Activated T-helper 1 cell treated with anti-CD3 and anti-CD28 coated beads, Interleukin-12 subunit alpha, Interleukin-12 subunit beta, Interleukin-2, Interleukin-4 antibody, amounts not matched to agents 30 ng/mL and 10 ng/mL and 1 ng/mL, durations not matched to agents 14 hours and 24 hours and 36 hours (primary cell): Measurements from ENCODE around the gene RNASEH2B. TPM values are rescaled to one million over a fixed set of nuclear protein-coding genes. Genes with fewer than 3 reads are reported as not detected.

ENCODE experiments used
- DNase-seq: peaks from one replicate; pipeline ENCODE4 v3.0.0; 2021; ENCODE audit warnings: low spot score
- H3K27ac Mint-ChIP-seq: one replicate; pipeline ENCODE4 v1.8.0; 2021; ENCODE audit warnings: mild to moderate bottlenecking, mixed read lengths
- H3K27me3 Mint-ChIP-seq: one replicate; pipeline ENCODE4 v1.8.0; 2022; ENCODE audit warnings: mild to moderate bottlenecking, moderate library complexity, mixed read lengths; ENCODE audit not compliant: insufficient read depth
- H3K36me3 Mint-ChIP-seq: one replicate; pipeline ENCODE4 v1.8.0; 2021; ENCODE audit warnings: low read depth, mixed read lengths
- H3K4me1 Mint-ChIP-seq: one replicate; pipeline ENCODE4 v1.8.0; 2021; ENCODE audit warnings: low read depth, mixed read lengths
- H3K4me3 Mint-ChIP-seq: one replicate; pipeline ENCODE4 v1.8.0; 2021; ENCODE audit warnings: mild to moderate bottlenecking, moderate library complexity, mixed read lengths
- H3K9me3 Mint-ChIP-seq: one replicate; pipeline ENCODE4 v1.8.0; 2021; ENCODE audit warnings: mixed read lengths
- intact Hi-C: fragments of 100-400 bp; cut with micrococcal nuclease; formaldehyde crosslinking; loops from one replicate; pipeline ENCODE4 v1.15.1; 2024
- total RNA-seq: library from RNA; stranded (reverse); gene quantifications from 2 replicates; pipeline ENCODE4 v1.2.3, GENCODE V29; 2022

The RNASEH2B gene
- total RNA-seq, 1 donor from 2014 or later = 57.0 TPM

DNA sequence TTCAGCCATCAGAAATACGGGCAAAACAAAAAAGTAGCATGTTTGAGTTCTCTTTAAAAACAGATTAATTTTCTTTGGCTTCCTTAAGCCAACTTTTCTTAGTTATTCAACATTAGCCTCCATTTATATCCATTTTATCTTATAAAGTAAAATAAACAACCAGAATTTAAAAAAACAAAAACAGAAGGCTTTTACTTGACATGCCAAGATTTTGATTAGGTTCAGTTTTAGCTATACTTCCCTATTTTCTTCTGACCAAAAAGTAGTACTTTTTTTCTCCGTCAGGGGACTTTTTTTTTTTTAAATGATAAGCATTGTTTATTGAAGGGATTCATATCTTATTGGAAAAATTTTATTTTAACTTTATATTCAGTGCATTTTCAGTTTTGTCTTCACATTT is 18.1 kb downstream of the RNASEH2B start:
- peaks cover 58% of the 10 kb centered on the region for H3K36me3 Mint-ChIP-seq
- no peaks in the 10 kb centered on the region for H3K27me3 Mint-ChIP-seq
- H3K9me3 Mint-ChIP-seq = peaks cover 30% of the 10 kb centered on the region
- no peak for DNase-seq
- H3K27ac Mint-ChIP-seq = no peak overlapping the region
- intact Hi-C loops = no loop called here
- H3K4me3 Mint-ChIP-seq = no peak overlapping the region
- peaks cover 5% of the 10 kb centered on the region for H3K4me1 Mint-ChIP-seq

DNA sequence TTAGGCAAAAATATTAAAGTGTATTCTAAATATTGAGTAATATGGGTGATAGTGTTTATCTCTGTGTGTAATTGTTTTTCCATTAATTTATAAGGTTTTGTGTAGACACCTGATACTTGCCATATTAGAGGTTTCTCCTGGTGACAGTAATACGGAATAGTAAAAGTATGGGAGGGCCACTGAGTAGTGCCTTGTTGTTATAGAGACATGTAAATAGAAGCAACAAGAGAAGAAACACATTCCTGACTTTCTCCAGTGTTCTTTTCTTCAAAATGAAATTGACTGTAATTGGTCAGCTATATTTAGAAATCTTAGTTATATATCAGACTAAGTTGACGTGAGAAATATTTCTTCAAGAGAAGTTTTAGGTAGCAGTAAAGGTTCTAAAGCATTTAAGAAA is 18.5 kb downstream of the RNASEH2B start:
- intact Hi-C loops = no loop called here
- H3K9me3 Mint-ChIP-seq = peaks cover 26% of the 10 kb centered on the region
- no peaks in the 10 kb centered on the region for H3K27me3 Mint-ChIP-seq
- H3K36me3 Mint-ChIP-seq = peaks cover 57% of the 10 kb centered on the region
- no peak for DNase-seq
- no peak overlapping the region for H3K27ac Mint-ChIP-seq
- no peak overlapping the region for H3K4me3 Mint-ChIP-seq
- peaks cover 5% of the 10 kb centered on the region for H3K4me1 Mint-ChIP-seq

DNA sequence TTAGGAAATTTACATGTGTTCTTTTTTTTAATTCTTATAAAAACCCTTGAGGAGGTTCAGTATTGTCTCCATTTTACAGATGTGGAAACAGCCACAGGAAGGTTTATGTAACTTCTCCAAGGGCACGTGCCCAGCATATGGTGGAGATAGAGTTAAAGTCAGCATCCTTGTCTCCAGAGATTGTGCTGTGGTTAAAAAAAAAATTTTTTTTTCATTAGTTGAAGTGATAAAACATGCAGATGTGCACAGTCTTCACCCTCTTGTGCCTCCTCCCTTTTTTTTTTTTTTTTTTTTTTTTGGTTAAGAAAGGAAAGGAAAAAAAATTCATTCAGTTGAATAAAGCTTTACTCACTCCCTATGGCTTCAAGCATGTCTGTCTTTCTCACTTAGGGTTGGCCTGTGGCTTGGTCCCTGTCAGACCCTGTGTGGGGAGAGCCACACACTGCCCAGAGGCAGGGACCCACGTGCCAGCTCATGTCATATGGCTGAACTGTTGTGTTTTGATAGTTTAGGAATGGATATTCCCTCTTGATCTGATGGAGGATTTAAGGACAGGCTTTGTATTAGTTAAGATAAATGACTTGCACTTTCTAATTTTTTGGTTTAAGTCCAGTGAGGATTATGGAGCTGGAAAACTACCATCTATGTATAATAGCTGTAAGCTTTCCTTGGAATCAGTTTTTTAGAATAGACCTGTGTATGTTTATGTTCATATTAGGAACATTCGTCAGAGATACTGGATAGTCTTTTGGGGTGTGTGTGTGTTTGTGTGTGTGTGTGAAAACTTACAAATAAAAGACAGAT is 19.3 kb downstream of the RNASEH2B start:
- no peak for DNase-seq
- H3K27ac Mint-ChIP-seq = no peak overlapping the region
- no peak overlapping the region for H3K4me3 Mint-ChIP-seq
- no peaks in the 10 kb centered on the region for H3K27me3 Mint-ChIP-seq
- intact Hi-C loops = no loop called here
- peaks cover 18% of the 10 kb centered on the region for H3K9me3 Mint-ChIP-seq
- peaks cover 53% of the 10 kb centered on the region for H3K36me3 Mint-ChIP-seq
- peaks cover 5% of the 10 kb centered on the region for H3K4me1 Mint-ChIP-seq

DNA sequence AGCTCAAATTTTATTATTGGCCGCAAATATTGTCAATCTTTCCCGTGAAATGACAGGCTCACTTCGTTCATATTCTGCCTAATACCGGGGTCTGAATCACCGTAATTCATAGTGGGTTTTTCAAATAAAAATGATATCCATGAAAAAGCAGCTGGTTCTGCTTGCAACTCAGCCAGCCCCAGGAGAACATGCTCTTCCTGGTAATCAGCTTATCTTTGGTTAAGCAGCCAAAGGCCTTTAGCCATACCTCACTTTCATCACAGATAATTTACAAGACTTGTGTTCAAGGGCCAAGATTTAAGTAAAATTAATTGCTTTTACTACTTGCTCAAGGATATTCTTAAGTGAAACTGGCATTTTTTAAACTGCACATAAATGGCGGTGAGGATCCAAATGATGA is 22.5 kb downstream of the RNASEH2B start:
- no peak overlapping the region for H3K4me3 Mint-ChIP-seq
- H3K4me1 Mint-ChIP-seq = peaks cover 5% of the 10 kb centered on the region
- no peak for DNase-seq
- H3K36me3 Mint-ChIP-seq = peaks cover 61% of the 10 kb centered on the region
- H3K27me3 Mint-ChIP-seq = no peaks in the 10 kb centered on the region
- H3K27ac Mint-ChIP-seq = no peak overlapping the region
- H3K9me3 Mint-ChIP-seq = peaks cover 9% of the 10 kb centered on the region
- intact Hi-C loops = no loop called here

DNA sequence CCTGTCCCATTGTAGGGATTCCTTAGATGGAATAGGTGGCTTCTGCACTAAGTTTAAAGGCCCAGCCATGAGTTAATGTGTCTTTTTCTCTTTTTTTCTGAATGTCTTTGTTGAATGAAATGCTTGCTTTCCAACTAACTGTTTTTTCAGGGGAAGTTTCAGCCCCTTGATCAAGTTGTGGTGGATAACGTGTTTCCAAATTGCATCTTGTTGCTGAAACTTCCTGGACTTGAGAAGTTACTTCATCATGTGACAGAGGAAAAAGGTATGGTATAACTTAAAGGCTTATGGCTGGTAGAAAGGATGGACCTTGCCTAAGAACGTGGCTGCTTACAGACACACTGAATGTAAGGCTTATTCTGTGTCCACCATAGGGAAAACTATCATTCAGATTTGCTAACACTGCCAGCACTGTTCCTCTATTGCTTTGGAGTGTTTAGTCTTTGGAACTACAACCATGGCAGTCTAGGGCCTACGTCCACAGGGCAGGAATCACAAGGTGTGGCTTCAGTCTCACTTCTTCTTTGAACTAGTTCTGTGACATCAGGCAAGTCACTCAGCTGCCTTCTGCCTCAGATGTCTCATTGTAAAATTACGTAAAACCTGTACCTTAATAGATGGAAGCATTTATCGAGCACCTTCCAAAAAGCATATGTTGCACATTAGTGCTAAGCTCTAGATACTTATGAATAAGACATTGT is 25.3 kb downstream of the RNASEH2B start:
- Mint-ChIP-seq H3K4me1 (no peaks in the 10 kb centered on the region), H3K27ac (no peak overlapping the region), H3K9me3 (peaks cover 14% of the 10 kb centered on the region), H3K4me3 (no peak overlapping the region), H3K36me3 (peaks cover 64% of the 10 kb centered on the region), H3K27me3 (no peaks in the 10 kb centered on the region)
- intact Hi-C loops = no loop called here
- no peak for DNase-seq

- H3K9me3 Mint-ChIP-seq = peaks cover 14% of the 10 kb centered on the region
- H3K4me1 Mint-ChIP-seq = peaks cover 2% of the 10 kb centered on the region
- no peak for DNase-seq
- peaks cover 65% of the 10 kb centered on the region for H3K36me3 Mint-ChIP-seq
- no peak overlapping the region for H3K4me3 Mint-ChIP-seq
- H3K27me3 Mint-ChIP-seq = no peaks in the 10 kb centered on the region
- intact Hi-C loops = no loop called here
- no peak overlapping the region for H3K27ac Mint-ChIP-seq
Observed at GRCh38 chr13:50936679-50937078, 27.1 kb downstream of the RNASEH2B start.

GRCh38 chr13:50940509-50940908 is 30.9 kb downstream of the RNASEH2B start:
- H3K27ac Mint-ChIP-seq = no peak overlapping the region
- H3K4me1 Mint-ChIP-seq = peaks cover 4% of the 10 kb centered on the region
- intact Hi-C loops = no loop called here
- H3K27me3 Mint-ChIP-seq = no peaks in the 10 kb centered on the region
- DNase-seq = no peak
- H3K4me3 Mint-ChIP-seq = no peak overlapping the region
- H3K9me3 Mint-ChIP-seq = peaks cover 12% of the 10 kb centered on the region
- H3K36me3 Mint-ChIP-seq = peaks cover 58% of the 10 kb centered on the region

DNA sequence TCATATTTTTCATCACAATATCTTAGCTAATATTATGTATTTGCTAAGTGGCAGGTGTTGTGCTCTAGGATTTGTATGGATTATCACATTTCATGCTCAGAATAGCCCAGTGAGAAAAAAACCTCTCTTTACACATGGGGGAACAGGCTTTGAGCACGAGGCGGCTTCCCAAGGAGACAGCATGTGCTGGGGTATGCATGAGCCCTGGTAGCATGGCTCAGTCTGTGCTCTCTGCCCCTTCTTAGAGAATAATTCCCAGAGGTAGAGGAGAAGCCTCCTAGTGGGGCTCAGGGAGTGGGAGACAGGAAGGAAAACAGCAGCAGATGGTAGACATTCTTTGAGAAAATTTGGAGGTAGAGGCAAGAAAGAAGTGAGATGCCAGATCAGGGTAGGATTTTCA is 31.6 kb downstream of the RNASEH2B start:
- DNase-seq = no peak

DNA sequence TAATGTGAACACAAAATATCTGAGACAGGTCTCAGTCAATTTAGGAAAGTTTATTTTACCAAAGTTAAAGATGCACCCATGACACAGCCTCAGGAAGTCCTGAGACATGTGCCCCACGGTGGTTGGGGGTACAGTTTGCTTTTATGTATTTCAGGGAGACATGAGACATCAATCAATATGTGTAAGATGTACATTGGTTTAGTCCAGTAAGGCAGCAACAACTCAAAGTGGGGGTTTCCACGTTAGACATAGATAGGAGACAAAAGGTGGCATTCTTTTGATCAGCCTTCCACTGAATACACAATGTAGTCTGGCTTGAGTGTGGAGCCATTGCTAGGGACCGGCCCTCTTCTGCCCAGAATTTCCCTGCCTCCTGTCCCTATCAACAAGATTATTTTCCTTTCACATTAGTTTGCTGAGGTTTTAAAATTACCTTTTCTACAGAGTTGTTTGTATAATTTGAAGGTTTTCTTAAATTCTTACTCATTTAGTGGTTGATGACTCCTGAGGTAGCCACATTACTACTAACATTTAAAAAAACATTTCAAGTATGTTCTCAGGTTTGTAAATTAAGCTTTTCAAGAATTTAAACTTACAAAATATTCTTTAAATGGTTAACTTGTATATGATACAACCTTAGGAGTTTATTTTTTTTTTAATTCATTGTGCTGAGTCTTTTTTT is 33.2 kb downstream of the RNASEH2B start:
- peaks cover 4% of the 10 kb centered on the region for H3K4me1 Mint-ChIP-seq
- intact Hi-C loops = no loop called here
- no peak overlapping the region for H3K4me3 Mint-ChIP-seq
- H3K9me3 Mint-ChIP-seq = peaks cover 2% of the 10 kb centered on the region
- no peaks in the 10 kb centered on the region for H3K27me3 Mint-ChIP-seq
- H3K36me3 Mint-ChIP-seq = peaks cover 47% of the 10 kb centered on the region
- no peak for DNase-seq
- H3K27ac Mint-ChIP-seq = no peak overlapping the region

More for the DNA sequence above, 31.6 kb downstream of the RNASEH2B start:
- peaks cover 6% of the 10 kb centered on the region for H3K9me3 Mint-ChIP-seq
- intact Hi-C loops = no loop called here
- H3K27ac Mint-ChIP-seq = no peak overlapping the region
- H3K4me1 Mint-ChIP-seq = peaks cover 4% of the 10 kb centered on the region
- no peak overlapping the region for H3K4me3 Mint-ChIP-seq
- no peaks in the 10 kb centered on the region for H3K27me3 Mint-ChIP-seq
- H3K36me3 Mint-ChIP-seq = peaks cover 55% of the 10 kb centered on the region

GRCh38 chr13:50945669-50946068 is 36.1 kb downstream of the RNASEH2B start:
- intact Hi-C loops = no loop called here
- no peak for DNase-seq
- Mint-ChIP-seq H3K27me3 (no peaks in the 10 kb centered on the region), H3K4me3 (no peak overlapping the region), H3K9me3 (no peaks in the 10 kb centered on the region), H3K36me3 (peaks cover 56% of the 10 kb centered on the region), H3K4me1 (peaks cover 4% of the 10 kb centered on the region), H3K27ac (no peak overlapping the region)

- Mint-ChIP-seq H3K9me3 (no peaks in the 10 kb centered on the region), H3K27ac (no peak overlapping the region), H3K27me3 (no peaks in the 10 kb centered on the region), H3K36me3 (peaks cover 57% of the 10 kb centered on the region), H3K4me3 (no peak overlapping the region), H3K4me1 (no peaks in the 10 kb centered on the region)
- no peak for DNase-seq
- intact Hi-C loops = no loop called here
Observed at GRCh38 chr13:50948601-50949000, 39.0 kb downstream of the RNASEH2B start.

GRCh38 chr13:50950849-50951248 is 41.3 kb downstream of the RNASEH2B start:
- no peak overlapping the region for H3K4me3 Mint-ChIP-seq

DNA sequence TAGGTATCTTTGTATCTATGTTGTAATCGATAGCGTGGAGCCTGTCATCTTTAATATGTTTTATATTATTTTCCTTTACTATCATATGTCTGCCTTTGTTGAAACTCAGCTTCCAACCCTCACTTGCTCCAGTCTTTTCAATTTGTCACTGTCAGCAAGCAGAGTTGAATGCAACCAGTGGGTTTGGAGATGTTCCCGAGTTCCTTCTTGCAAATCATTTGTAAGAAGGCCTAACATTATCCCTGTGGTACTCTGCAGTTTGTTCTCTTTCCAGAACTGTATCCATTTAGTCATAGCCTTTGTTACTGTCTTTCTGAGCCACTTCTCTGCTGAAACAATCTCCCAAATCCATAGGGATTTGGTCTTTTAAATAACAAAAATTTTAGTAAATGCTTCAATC is 41.8 kb downstream of the RNASEH2B start:
- no peak overlapping the region for H3K4me3 Mint-ChIP-seq
- H3K4me1 Mint-ChIP-seq = no peaks in the 10 kb centered on the region
- DNase-seq = no peak
- peaks cover 47% of the 10 kb centered on the region for H3K36me3 Mint-ChIP-seq
- no peaks in the 10 kb centered on the region for H3K27me3 Mint-ChIP-seq
- no peak overlapping the region for H3K27ac Mint-ChIP-seq
- intact Hi-C loops = no loop called here
- H3K9me3 Mint-ChIP-seq = no peaks in the 10 kb centered on the region

More at GRCh38 chr13:50950849-50951248, 41.3 kb downstream of the RNASEH2B start:
- Mint-ChIP-seq H3K36me3 (peaks cover 49% of the 10 kb centered on the region), H3K27ac (no peak overlapping the region), H3K27me3 (no peaks in the 10 kb centered on the region), H3K4me1 (no peaks in the 10 kb centered on the region), H3K9me3 (no peaks in the 10 kb centered on the region)
- intact Hi-C loops = no loop called here
- no peak for DNase-seq
